Frontal cortex (tissue), 4 donors: ENCODE data around the gene BBS5. TPM values are rescaled to one million over a fixed set of nuclear protein-coding genes. Genes with fewer than 3 reads are reported as not detected.
"Not testable (repeated sequence)": the region's sequence is repeated elsewhere in the genome, so short reads cannot be mapped to it uniquely, and the experiment has no call there.

Source experiments
- DNase-seq, 2 donors: peaks; one replicate each; pipeline ENCODE4 v3.0.0; 2012; ENCODE audit warnings: low spot score in 2 of 2
- FAIRE-seq: peaks from 2 replicates; lab custom pipeline; 2012; peaks lifted over from hg19 to GRCh38; lab: Jason Lieb, UNC
- total RNA-seq: library from RNA; depleted of rRNA; stranded (reverse); fragments of >200 nt; gene quantifications from one replicate; pipeline ENCODE4 v1.2.3, GENCODE V29; 2014
- donor health status: control.
- donor health status: control.
- donor health status: control.

BBS5 gene
- total RNA-seq, result 12.6 TPM

- FAIRE-seq (no peak), DNase-seq (peak; percentile 68 to 79)
These were observed at the start of gene BBS5 for GRCh38 chr2:169479257-169480078. Gene BBS5 (plus strand): TSS chr2:169479494. CDS start chr2:169479554, 60 bp downstream.

- FAIRE-seq, result not testable (repeated sequence)
These were observed 47.5 kb upstream of the BBS5 start for GRCh38 chr2:169431772-169432171.

GRCh38 chr2:169434236-169434635, 45.1 kb upstream of the BBS5 start:
- FAIRE-seq, DNase-seq: not testable (repeated sequence)

More at GRCh38 chr2:169431772-169432171, 47.5 kb upstream of the BBS5 start:
- DNase-seq, result not testable (repeated sequence)

- FAIRE-seq (no peak), DNase-seq (no peak)
These were observed 40.7 kb upstream of the BBS5 start for GRCh38 chr2:169438466-169439072.

- DNase-seq (no peak), FAIRE-seq (no peak)
These were observed 39.4 kb upstream of the BBS5 start for GRCh38 chr2:169439900-169440299.

- no peak for DNase-seq
- FAIRE-seq, result no peak
These were observed 32.8 kb upstream of the BBS5 start for GRCh38 chr2:169446452-169446851.

GRCh38 chr2:169448316-169448715, 31.0 kb upstream of the BBS5 start:
- FAIRE-seq, result no peak
- DNase-seq, result no peak

GRCh38 chr2:169448865-169449264, 30.4 kb upstream of the BBS5 start:
- FAIRE-seq (no peak), DNase-seq (no peak)

- DNase-seq (peak in 1 of 2 donors; percentile 8), FAIRE-seq (no peak)
These were observed 27.2 kb upstream of the BBS5 start for GRCh38 chr2:169452080-169452479.

GRCh38 chr2:169453044-169453443, 26.2 kb upstream of the BBS5 start:
- FAIRE-seq, DNase-seq: not testable (repeated sequence)

- FAIRE-seq, result no peak
- DNase-seq, result no peak
These were observed 18.2 kb upstream of the BBS5 start for GRCh38 chr2:169461143-169461542.

- DNase-seq (peak in 1 of 2 donors; percentile 17), FAIRE-seq (no peak)
These were observed 16.2 kb upstream of the BBS5 start for GRCh38 chr2:169462896-169463695.

GRCh38 chr2:169464466-169464865, 14.8 kb upstream of the BBS5 start:
- no peak for DNase-seq
- no peak for FAIRE-seq

- FAIRE-seq (no peak), DNase-seq (no peak)
These were observed 14.4 kb upstream of the BBS5 start for GRCh38 chr2:169464882-169465281.

- FAIRE-seq (no peak), DNase-seq (no peak)
These were observed 10.5 kb upstream of the BBS5 start for GRCh38 chr2:169468841-169469240.

- FAIRE-seq, result no peak
- DNase-seq, result no peak
These were observed 9.2 kb upstream of the BBS5 start for GRCh38 chr2:169469952-169470572.

GRCh38 chr2:169472249-169472648, 7.0 kb upstream of the BBS5 start:
- DNase-seq, result no peak
- FAIRE-seq, result no peak

- no peak for DNase-seq
These were observed 2.8 kb upstream of the BBS5 start for GRCh38 chr2:169476459-169476858.

GRCh38 chr2:169478339-169478738, 955 bp upstream of the BBS5 start:
- DNase-seq (no peak), FAIRE-seq (no peak)

More at GRCh38 chr2:169476459-169476858, 2.8 kb upstream of the BBS5 start:
- no peak for FAIRE-seq

- DNase-seq (no peak), FAIRE-seq (no peak)
These were observed 493 bp upstream of the BBS5 start for GRCh38 chr2:169478745-169479256.
